HG03354 (cell line): ENCODE data around the gene WIPF1.

Source experiments
- ATAC-seq: cut with Tn5 transposase; IDR thresholded peaks from one replicate; pipeline ENCODE4 v1.9.1; 2021; ENCODE audit warnings: mild to moderate bottlenecking; ENCODE audit not compliant: unreplicated experiment, poor library complexity, severe bottlenecking

WIPF1 gene

DNA sequence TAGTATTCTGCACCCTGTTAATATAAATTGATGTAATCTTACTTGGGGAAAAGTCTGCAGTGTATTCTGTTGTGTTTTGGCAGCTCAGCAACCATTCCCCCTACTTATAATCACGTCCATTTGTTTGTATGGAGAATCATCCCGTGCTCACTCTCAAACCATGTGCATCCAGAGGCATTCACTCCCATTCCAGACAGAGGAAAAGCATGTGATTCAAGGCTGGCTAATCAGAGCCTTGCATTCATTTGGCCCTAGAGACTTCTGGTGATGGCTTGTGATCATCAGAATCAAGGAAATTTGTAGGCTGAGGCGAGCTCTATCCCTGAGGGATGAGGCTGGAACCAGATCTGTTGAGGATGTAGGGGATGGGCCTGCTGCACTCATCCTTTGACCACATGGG, 5.1 kb upstream of the WIPF1 start:
- ATAC-seq, result no peak

DNA sequence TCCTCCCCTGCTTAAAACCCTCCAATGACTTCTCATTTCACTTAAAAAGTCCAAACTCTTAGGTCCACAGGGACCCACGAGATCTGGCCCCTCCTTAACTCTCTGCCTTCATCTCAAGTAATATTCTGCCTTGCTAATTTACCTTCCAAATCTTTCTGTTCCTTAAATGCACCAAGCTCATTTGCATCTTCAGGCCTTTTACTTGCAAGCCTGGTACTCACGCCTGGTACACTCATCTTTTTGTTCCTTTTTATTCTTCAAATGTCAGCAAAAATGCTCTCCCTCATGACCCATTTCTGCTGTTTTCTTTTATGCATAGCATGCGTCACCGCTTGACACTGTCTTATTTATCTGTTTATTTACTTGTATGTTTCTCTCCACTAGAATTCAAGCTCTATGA, 2.7 kb upstream of the WIPF1 start:
- peak; percentile 36 for ATAC-seq

DNA sequence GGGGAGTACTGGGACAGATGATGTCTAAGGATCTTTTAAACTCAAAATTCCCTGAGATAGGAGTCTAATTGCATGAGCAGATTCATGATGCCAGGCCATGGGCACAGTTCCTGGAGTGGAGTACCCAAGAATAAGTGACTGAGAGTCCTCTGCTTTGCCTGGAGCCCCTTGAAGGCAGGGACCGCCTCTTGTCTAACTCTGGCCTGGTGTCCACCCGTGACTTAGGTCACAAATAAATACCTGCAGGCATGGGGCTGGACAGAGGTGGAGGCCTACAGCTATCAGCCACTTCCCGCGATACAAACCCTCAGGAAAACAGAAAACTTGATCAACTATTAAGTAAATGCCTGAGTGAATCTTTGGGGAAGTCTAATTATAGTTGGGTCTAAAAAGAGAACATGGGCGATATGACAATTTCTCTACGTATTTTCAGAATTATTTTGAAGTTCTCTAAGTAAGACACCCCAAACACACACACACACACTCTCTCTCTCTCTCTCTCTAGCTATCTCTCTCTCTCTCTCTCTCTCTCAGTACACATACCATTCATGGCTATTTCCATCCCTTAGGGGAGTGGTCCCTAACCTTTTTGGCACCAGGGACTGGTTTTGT, 1.8 kb upstream of the WIPF1 start:
- no peak for ATAC-seq

DNA sequence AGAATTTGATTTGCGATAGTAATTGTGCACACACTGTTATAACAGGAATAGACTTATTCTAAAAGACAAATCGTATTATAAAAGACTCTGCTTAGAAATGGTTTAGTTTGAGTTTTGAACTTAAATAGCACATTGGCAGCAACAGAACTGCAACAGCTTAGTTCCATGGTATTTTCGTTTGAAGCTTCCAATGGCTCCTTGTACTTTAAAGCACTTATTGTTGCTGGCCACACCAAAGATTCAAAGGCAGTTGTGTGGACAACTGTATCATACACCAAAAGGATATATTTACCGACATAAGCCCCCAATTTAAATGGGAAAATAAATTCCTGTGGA, 627 bp downstream of the WIPF1 start:
- ATAC-seq, result no peak

DNA sequence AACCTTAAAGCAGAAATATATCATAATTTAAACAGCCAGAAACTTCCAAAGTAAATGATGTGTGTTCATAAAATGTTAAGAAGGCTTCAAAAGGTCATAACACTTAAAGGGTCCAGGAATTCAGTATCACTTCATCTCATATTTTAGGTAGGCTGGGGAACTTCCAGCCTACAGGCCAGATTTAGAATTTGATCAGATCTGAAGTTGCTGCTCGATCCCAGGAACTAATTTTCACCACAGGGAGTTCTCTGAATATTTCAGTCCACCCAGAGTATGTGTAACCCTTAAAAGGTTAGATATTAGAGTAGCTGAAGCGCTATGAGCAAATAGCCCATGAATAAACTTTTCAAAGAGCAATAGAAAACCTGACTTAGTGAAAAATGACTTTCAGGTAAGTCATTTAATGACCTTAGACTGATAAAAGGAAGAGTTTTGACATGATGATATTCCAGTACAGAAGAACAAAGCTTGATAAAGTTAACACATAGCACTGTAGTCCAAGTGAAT, 1.7 kb downstream of the WIPF1 start:
- no peak for ATAC-seq

DNA sequence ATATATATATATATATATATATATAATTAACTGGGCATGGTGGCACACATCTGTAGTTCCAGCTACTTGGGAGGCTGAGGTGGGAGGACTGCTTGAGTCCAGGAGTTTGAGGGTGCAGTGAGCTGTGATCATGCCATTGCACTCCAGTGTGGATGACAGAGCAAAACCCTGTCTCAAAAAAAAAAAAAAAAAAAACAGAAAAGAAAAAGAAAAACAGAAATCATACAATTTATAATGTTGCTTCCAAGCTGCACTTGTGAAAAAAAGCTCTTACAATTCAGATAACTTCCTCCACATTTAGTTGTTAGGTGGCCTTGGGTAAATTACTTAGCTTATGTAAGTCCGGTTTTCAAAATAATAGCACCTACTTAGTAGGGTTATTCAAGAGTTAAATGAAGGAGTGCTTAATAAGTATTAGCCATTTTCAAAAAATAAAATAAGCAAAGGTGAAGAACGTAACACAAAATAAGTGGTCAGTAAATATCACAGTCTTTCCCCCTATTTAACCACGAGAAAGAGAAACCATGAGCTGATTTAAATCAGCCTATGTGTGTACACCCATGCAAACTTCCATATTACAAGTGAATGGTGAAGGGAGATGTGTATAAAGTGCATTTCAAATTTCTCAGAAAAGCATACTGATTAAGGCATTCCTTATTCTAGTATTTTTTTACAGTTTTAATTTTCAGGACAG, 2.3 kb downstream of the WIPF1 start:
- no peak for ATAC-seq

DNA sequence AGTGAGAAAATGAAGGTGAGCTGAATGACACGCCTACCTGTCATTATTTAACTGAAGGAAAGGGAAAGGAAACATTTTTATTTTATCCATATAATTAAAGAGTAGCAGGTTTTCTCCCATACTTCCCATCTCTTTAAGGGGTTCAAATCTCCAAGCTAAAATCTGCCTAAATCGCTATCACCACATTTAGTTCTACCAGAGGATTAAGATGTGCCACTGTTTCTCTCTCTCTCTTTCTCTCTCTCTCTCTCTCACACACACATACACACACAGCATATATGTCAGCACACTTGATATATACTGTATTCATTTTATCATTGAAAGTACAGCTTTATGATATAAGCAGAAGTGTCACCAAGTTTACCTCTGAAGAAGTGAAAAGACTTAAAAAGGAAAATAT, 3.1 kb downstream of the WIPF1 start:
- ATAC-seq, result no peak

DNA sequence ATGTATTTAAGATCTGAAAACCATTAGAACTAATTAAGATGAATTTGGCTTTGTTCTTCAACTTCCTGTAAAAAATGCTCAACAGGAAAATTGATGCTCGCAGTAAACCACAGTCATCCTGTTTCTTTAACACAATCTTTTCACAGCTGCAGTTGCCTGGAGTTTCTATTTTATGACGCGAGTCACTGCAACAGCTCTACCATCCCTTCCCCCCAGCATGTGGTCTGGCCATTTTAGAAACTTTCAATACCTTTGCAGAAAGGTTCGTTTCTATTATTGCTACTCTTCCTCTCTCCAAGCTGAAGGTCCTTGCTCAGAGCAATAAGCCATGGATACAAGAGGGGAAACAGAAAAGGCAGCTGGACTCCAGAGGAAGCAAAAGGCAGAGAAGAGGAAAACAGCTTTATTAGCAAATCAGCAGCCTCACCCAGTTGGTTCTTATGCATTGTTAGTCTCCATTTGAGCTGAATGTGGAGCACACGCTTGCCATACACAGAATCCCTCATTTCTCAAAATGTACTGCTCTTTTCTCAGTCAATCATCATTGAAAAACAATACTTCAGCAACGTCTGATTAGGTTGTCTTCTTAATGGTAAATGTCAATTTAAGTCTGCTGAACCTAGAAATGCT, 3.9 kb downstream of the WIPF1 start:
- peak; percentile 71 for ATAC-seq

DNA sequence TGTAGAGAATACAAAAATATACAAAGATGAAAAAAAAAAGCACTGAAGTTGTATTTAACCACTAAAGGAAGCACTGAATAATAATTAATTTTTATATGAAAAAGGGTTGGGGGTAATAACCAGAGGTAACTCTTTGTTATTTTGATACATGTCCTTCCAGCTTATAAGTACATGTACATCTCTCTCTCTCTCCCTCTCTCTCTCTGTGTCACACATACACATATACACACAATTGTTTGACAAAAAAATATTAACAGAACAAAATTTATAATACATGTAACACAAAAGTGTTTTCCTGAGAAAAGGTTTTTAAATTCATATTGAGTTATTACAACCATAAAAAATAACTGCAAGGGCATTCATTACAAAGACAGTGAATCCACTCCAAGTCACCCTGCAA, 4.6 kb downstream of the WIPF1 start:
- ATAC-seq, result no peak

DNA sequence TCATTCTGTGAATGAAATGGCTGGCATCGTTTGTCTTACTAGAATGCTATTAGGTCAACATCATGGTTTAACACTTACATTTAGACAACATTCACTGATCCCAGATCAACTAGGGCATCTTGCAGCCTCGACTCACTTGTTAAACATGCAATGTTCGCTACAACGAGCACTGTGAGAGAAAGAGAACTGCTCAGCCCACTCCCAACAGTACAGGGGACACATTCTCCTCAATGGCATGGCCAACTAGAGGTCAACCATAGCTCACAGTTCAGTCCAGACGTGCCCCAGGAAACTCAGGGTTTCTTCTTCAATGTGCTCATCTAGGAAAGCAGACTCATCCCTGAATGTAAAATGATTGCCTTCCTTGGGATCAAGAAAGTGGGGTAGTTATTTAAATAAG, 5.9 kb downstream of the WIPF1 start:
- ATAC-seq, result no peak

DNA sequence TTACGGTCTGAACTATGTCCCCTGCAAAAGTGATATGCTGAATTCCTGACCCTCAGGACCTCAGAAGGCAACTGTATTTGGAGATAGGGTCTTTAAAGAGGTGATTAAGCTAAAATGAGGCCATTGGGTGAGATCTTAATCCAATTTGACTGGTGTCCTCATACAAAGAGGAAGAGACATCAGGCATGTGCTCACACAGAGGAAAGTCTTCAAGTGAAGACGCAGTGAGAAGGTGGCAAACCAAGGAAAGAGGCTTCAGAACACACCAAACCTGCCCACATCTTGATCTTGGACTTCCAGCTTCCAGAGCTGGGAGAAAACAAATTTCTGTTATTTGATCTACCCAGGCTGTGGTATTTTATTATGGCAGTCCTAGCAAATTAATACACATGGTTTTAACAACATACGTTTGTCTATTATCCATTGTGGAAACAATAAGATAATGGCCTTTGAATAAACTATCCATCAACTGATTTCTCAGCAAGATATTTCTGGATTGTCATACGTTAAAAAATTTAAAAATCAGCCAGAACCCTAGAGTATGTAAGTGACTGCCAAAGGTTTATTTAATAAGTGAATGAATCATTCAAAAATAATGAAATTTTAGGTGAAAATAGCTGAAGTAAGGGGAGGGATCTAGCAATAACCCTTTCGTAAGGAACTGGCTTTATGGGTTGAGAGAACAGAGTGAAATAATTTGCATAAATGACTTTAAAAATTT, 6.5 kb downstream of the WIPF1 start:
- ATAC-seq, result no peak

DNA sequence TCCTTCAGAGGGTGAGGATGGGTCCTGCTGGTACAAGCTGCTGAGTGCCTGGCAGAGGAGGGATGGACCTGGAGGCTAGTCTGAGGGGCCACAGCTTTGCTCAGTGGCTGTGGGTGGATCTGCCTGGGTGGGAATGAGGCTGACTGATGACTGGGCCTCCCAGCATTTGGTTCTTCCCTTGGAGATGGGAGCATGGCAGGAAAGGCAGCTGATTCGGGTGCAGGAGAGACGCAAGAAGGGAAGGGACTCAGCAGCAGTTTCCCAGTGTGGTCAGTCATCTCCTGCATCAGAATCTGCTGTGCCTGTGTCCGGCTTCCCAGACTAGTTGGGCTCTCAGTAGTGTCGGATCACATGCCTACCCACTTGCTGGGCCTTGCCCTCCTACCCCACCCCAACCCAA, 7.3 kb downstream of the WIPF1 start:
- ATAC-seq, result no peak

DNA sequence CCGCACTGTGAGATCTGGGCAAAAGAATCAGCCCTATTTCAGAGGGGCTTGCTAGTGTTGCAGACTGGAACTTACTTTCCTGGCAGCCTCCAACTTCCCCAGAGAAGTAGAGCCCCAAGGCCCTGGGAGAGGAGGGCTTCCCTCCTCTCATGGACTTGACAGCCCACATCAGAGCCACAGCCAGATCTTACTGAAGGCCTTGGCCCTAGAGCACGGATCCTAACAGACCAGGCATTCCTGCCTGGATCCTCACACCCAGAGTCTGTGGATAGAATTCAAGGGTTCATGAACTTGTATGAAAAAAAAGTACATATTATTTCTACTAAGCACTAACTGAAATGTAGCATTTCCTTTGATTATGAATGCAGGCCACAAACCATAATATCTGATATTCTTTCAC, 8.3 kb downstream of the WIPF1 start:
- no peak for ATAC-seq

DNA sequence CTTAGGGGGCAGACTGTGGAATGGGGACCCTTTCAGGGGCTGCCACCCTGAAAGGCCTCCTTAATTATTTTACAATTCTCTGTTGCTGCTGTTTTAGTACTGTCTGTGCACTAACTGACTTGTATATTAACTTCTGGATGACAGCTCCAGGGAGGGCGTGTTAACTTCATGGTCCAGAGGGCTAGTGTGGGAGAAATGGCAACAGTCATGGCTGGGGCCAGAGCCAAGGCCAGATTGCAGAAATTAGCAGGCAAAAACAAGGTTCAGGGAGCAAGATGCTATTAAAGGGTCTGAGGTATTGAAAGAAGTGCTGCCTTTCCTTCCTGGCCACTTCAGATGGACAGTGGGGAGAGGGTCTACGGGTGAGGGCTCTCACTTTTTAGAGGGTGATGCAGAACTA, 9.1 kb downstream of the WIPF1 start:
- ATAC-seq, result no peak

DNA sequence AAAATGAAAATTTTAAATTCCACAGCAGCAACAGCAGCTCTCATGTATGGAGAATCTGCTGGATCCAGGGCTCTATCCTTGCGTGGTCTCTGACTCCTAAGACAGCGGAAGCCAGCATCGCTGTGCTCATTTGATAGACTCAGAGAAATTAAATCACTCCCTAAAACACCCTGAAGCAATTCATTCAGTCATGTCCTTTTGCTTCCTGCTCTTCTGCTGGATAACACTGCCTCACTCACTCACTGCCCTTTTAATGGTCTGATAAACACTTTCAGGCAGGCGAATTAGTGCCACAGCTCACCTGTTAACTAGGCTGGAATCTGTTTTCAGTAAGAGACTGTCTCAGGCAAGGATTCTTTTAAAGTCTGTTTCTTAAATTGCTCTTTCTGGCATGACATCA, 10.0 kb downstream of the WIPF1 start:
- ATAC-seq, result no peak

DNA sequence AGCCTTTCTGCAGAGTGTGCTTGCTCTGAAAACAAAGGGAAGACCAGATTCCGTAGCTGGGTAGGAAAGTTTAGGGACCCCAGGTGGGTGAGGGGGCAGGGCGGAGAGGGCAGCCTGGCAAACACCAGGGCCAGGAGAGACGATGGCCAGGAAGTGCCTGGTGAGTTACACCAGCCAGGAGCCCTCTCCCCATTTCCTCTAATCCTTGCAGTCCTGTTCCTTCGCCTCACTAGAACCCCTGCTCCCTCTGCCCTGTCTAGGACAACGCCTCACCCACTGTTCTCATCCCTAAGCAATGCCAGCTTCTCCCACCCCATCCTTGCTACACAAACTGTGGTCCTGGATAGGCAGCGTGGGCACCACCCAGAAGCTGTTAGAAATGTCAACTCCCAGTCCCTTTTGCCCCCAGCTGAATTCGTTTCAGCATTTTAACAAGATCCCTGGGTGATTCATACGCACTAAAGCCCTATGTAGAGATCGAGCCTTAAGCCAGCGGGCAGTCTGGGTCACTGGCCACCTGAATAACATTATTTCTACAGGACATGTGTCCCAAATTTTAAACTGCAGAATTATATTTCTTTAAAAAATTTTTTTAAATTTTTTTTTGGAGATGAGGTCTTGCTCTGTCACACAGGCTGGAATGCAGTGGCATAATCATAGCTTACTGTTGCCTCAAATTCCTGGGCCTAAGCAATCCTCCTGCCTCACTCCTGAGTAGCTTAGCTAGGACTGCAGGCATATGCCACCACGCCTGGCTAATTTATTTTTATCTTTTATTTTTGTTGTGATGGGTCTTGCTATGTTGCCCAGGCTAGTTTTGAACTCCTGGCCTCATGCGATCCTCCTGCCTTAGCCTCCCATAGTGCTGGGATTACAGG, 10.9 kb downstream of the WIPF1 start:
- ATAC-seq, result no peak

DNA sequence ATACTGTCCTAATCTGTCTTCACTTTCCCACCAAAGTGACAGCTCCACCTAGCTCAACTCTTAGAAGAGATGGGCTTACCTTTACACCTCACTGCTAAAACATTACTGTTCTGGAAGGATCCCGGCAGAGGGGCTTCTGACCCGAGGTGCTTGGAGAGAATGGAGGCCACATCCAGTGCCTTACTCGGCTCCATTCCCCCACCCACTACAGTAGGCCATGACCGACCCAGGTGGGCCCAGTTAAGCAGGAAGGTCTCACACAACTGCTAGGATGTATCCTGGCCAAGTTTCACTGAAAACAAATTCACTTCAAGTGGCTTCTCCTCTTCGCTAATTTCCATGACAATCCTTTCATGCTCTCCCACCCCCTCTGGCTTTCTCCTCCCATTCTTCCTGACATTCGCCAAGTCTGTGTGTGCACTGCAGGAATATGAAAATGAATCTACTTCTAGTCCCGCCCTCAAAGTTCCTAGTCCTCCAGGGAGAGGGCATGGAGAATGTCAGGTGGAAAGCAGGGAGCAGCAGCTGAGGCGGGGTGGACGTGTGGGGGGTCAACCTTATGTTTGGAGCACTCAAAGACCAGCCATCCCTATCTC, 11.8 kb downstream of the WIPF1 start:
- no peak for ATAC-seq

DNA sequence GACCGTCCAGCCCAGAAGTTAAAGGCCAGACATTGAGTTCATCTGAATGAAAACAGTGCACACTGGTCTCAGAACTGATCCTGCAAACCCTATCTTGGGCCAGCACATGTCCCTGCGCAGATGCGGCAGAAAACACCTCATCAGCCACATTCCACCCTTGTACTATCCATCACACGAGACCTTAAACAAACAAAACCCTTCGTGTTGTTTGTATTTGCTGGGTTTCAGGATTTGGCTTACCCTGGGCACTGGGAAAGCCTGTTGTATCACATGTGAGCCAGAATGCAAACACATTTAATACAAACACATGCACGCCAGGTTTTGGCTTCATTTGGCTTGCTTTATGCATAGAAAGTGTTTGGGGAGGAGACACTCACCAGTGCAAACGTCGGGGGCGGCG, 12.5 kb downstream of the WIPF1 start:
- ATAC-seq, result no peak

DNA sequence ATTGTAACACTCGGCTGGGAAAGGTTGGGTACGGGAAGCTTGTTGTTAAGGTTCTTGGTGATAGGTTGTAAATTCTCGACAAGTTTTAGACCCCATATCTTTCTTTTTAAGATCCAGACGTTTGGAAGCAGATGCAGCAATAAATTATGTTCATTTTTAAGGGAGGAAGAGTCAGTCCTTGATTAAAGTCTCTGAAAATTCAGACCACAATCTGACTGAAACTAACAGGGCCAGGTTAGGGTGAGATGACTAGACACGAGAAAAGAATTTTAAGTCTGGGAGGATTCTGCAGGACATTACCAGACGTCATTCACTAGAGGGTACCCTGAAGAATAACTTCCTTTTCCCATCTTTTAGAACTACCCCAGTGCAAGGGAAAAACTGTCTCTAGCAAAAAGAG, 16.1 kb downstream of the WIPF1 start:
- no peak for ATAC-seq
